Measurements from ENCODE around the gene CCDC87.
A peak's percentile ranks its signal among the peaks of the same experiment; 100 is the strongest.

CCDC87 gene

DNA sequence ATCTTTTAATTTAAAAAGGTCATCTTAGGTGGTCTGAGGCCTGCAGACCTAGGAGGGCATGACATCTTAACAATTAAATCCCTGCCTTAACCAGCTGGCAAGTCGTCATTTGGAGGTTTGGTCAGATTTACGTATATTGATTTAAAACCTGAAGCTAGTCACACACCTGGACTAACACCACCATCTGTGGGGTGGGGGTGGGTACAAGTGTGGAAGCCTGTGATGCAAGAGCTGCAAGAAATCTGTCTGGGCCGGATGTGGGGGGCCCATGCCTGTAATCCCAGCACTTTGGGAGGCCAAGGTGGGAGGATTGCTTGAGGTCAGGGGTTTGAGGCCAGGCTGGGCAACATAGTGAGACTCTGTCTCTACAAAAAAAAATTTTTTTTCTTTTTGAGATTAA, 11.6 kb downstream of the CCDC87 start:
- DNase-seq (ENCODE audit: low read depth in 2 of 2), result no peak

DNA sequence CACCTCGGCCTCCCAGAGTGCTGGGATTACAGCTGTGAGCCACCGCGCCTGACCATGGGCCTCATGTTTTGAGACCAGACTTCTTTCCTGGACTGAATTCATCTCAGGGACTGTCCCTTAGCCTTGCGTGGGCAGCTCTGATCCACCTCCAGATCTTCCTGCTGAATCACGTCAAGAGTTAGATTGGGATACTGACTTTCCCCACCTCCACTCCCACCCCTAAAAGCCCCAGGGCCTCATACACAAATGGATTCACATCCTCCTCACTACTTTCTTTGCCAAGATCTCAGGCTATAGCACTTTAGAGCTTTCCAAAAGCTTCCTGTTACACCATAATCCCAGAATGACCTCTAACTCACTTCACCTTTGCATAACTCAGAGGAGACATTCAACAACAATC, 12.1 kb downstream of the CCDC87 start:
- DNase-seq (ENCODE audit: low read depth in 2 of 2), result no peak

DNA sequence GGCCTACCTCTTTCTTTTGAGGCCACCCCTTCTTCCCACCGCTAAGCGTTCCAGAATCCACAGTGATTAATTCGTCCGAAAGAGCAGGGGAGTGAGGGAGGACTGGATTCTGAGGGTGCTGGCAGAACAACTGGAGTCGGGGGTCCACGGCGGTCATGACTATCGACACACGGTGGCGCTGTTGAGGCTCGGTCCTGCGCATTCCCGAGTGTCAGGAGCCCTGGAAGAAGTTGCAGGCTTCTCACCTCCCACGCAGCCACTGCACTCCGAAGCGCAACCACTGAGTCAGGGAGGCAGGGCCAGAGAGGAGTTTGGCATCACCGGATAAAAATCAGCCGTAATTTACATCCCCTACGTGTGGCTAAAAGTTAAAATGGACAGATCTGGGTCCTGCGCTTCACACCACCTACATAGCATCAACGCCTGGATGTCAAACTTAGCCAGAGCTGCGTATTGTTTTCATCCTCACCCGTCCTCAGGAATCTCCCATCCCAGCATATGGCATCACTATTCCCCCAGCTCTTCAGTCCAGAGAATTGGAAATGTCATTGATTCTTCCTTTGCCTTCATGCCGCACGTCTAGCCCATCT, 13.8 kb downstream of the CCDC87 start:
- peak; percentile 77 to 88 for DNase-seq (ENCODE audit: low read depth in 2 of 2)

DNA sequence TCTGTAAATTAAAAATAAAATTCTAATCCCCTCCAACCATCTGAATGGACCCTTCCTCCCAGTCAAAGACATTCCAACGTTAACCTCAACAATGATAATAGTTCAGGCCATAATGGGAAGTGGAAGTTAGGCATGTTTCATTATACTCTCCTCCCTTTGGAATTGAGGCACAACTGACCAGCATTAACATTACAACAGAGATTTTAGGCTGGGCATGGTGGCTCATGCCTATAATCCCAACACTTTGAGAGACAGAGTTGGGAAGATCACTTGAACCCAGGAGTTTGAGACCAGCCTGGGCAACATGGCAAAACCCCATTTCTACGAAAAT, 22.0 kb downstream of the CCDC87 start:
- DNase-seq (ENCODE audit: low read depth in 2 of 2), result no peak

DNA sequence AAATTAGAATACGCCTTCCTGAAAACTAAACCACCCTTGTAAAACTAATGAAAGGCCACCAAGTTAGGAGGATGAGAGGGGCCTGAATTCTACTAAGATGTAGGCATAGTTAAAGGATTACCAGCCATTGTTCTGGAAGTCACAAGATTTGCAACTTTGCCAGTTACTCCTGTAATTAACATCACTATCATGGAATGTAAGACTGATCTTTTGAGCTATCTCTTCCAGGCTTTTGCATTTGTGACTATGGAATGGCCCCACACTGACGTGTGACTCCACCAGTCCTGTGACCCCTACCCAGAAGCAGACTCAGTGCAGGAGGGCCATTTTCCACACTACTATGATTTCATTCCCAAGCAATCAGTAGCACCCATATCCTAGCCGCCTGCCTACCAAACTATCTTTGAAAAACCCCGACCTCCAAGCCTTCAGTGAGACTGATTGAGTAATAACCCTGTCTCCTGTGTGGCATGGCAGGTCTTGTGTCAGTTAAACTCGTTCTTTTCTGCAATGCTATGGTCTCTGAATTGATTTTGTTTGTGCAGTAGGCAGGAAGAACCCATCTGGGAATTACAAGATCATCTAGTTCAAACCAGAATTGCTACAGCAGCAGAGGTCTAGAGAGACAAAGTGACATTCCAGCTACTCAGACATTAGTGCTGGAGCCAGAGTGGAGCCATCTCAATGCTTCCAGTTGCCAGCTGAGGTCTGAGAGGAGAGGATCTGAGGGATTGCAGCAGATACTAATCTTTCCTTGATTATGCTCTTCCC, 22.6 kb downstream of the CCDC87 start:
- no peak for DNase-seq (ENCODE audit: low read depth in 2 of 2)

DNA sequence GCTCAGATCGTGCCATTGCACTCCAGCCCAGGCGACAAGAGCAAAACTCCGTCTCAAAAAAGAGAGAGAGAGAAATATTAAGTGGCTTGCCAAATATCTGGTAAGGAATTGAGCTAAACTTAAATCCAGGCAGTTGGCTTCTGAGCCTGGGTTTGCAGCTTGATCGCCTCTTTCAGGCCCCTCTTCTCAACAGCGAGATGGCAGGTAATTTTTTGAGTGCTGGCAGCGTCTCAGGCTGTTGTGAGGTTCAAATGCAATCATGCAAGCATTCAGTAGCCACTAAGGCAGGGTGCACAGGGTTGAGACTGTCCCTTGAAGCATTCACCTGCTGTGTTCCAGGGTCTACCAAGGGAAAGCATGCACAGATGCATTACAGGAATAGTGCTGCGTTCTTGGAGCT, 23.8 kb downstream of the CCDC87 start:
- DNase-seq (ENCODE audit: low read depth in 2 of 2), result no peak

DNA sequence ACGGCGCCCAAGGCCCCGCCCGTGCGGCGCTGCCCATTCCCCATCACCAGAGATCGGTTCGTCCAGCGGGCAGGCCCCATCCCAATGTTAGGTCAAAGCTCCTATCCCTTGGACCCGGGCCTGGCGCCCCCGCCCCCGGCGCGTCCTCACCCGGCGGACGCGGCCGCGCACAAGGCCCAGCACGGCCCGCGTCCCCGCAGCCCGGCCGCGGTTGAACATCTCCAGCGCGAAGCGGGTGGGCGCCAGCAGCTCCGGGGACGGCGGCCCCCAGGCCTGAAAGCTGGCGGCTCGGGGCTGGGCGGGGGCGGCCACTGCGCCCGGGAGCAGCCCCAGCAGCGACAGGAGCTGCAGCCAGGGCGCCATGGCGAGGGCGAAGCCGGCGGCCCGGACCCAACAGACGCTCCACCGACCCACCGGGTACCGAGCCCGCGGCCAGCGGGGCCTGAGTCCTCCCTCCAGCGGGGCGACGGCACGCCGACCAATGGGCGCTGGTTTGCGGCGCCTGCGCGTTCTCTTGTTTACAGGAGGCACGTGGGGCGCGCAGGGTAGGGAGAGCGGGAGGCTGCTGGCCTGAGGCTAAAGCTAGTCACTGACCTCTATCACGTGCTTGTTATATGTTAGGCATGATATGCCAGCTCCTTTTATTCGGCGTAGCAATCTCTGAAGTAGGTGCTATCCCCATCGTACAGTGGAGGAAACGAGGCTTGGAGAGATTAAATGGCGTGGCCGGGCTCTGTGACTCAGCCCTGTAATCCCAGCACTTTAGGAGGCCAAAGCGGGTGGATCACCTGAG, 24.5 kb downstream of the CCDC87 start, which contains the start of gene CTSF:
TSS of gene CTSF (minus strand) at position 483 of the 793 bp plus-strand sequence. CDS start at position 363, 120 bp downstream.
- peak; percentile 41 to 66 for DNase-seq (ENCODE audit: low read depth in 2 of 2)

DNA sequence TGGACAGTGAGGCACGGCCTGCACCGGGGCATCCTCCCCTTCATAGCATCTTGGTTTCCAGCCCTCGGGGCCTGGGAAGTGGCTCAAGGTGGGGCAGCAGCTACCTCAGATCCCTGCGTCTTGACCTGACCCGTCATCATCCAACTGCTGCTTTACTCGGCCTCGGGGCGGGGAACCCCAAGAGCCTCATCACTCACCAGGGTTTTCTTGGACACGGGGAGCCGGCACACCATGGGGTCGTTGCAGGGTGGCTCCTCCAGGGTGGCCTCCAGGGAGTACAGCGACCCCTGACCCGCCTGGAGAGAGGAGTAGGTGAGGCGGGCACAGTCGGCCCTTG, 25.1 kb downstream of the CCDC87 start:
- DNase-seq (ENCODE audit: low read depth in 2 of 2), result no peak

DNA sequence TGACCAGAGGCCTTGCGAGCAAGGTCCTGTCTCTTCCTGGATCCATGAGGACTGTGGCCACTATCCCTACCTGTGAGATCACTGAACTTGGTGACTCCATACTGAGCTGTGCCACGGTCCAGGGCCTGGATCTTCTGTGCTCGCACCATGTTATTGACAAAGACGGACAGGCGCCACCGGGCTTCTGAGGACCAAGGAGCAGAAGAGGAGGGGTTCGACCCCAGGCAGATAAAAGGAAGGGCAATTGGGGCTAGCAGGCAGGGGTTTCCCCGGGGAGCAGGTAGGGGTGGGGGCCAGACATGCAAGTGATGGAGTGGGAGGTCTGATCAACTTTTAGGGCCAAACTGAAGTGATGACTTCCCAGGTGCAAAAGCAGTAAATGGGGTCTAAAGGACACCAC, 26.6 kb downstream of the CCDC87 start:
- no peak for DNase-seq (ENCODE audit: low read depth in 2 of 2)

DNA sequence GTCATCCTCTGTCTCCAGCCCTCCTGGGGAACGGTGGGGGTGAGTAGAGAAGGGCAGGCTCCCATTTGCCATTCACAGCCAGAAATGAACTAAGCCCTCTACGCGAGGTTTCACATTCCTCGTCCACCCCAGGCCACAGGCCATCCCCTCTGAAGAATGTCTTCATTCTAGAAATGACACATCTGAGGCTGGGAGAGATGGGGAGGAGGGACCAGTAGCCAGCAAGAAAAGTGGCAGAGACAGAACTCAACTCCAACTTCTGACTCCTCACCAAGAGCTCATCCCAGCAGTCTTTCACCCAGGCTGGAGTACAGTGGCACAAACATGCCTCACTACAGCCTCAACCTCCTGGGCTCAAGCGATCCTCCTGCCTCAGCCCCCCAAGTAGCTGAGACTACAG, 27.9 kb downstream of the CCDC87 start:
- DNase-seq (ENCODE audit: low read depth in 2 of 2), result no peak

DNA sequence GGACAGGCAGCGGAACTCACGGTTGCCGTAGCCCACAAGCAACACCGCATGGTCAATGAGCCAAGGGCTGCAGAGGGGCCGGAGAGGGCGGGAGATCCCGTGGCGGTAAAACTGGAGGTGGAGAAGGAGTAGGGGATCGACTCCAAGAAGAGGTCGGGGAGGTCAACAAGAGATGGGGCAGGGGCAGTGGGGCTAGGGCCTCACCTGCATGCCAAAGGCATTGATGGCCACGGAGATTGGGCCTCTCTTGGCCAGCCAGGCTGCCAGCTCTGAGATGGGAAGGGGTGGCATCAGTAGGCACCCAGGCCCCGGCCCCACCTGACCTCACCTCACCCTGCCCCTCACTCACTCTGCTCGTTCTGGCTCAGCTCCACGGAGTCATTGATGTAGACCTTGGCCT, 28.3 kb downstream of the CCDC87 start:
- DNase-seq (ENCODE audit: low read depth in 2 of 2), result no peak

DNA sequence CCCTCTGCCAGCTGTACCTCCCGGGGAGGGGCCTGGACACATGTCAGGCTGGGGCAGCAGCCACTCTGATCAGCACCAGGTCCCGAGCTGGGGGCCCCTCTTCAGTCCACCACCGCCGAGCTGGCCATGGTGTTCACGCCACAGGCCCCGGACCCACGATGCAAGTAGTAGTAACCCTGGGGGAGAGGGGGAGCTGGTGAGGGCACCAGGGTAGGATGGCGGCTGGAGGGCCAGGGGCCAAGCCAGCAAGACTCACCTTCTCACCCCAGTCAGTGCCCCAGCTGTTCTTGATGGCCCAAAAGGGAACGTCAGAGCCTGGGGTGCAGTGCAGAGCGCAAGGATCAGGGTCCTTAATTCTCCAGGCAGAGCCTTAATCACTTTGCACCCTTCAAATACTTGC, 29.0 kb downstream of the CCDC87 start:
- no peak for DNase-seq (ENCODE audit: low read depth in 2 of 2)

DNA sequence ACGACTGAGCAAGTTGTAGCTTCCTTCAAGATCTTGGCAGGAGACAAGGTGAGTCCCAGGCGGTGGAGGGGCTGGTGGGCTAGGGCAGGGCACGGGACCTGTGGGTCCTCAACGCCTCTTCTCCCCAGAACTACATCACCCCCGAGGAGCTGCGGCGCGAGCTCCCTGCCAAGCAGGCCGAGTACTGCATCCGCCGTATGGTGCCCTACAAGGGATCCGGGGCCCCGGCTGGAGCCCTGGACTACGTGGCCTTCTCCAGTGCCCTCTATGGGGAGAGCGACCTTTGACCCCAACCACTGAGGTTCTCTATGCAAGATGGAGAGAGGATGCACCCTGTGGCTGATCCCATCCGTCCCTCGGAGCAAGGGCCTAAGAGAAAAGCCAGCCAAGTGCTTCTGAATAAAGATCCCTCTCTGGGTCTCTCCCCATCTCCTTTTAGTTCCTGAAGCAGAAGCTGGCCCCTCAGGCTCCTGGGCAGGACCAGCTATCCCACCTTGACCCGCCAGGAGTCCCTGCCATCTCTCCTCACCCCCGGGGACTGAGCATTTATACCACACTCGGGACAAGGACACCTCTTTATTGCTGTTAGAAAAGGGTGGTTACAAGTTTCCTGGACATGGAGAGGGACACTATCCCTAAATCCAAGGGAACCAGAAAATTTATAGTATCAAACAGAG, 29.8 kb downstream of the CCDC87 start:
- no peak for DNase-seq (ENCODE audit: low read depth in 2 of 2)

DNA sequence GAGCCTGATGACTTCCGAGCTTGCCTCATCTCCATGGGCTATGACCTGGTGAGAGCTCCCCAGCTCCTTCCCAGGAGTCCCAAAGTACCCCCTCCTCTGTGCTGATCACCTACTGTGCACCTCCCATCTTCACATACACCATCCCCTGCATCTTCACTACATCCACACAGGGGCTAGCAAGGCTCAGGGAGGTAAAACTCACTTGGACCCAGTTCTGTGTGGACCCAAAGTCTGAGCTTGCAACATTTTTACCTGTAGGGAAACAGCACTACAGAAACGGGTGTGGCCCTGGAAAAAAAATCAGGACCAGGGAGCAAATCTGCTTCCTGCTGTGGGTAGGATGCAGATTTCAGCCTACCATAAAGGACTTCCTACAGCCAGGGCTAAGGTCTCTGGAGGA, 30.6 kb downstream of the CCDC87 start:
- no peak for DNase-seq (ENCODE audit: low read depth in 2 of 2)

DNA sequence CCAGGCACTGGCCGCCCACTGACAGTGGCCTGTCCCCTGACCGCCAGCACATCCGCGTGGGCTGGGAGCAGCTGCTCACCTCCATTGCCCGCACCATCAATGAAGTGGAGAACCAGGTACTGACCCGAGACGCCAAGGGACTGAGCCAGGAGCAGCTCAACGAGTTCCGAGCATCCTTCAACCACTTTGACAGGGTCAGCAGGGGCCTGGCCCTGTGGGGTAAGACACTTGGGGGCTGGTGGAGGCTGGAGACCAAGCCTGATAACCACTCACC, 31.0 kb downstream of the CCDC87 start:
- DNase-seq (ENCODE audit: low read depth in 2 of 2), result no peak

DNA sequence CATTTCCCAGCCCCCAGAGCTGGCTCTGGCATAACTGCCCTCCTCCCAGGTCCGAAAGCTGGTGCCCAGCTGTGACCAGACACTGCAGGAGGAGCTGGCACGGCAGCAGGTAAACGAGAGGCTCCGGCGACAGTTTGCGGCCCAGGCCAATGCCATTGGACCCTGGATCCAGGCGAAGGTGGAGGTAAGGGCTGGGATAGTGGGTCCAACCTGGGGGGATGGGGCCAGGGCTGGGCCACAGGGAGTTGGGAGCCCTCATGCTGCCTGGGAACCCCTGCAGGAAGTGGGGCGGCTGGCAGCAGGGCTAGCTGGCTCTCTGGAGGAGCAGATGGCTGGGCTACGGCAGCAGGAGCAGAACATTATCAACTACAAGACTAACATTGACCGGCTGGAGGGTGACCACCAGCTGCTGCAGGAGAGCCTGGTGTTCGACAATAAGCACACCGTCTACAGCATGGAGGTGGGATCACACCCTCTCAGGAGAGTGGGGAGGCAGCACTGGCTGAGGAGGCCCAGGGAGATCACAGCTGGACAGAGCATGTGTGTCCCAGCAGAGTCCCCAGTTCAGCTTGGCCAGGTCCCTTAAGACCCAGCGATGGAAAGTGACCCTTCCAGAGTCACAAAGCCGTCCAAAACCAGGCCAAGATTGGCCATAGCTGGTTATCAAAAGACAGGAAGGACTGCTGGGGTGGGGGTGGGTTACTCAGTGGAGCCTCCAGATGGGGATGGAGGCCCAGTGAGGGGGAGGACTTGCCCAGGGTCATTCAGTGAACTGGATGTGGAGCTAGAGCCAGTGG, 31.5 kb downstream of the CCDC87 start:
- no peak for DNase-seq (ENCODE audit: low read depth in 2 of 2)

DNA sequence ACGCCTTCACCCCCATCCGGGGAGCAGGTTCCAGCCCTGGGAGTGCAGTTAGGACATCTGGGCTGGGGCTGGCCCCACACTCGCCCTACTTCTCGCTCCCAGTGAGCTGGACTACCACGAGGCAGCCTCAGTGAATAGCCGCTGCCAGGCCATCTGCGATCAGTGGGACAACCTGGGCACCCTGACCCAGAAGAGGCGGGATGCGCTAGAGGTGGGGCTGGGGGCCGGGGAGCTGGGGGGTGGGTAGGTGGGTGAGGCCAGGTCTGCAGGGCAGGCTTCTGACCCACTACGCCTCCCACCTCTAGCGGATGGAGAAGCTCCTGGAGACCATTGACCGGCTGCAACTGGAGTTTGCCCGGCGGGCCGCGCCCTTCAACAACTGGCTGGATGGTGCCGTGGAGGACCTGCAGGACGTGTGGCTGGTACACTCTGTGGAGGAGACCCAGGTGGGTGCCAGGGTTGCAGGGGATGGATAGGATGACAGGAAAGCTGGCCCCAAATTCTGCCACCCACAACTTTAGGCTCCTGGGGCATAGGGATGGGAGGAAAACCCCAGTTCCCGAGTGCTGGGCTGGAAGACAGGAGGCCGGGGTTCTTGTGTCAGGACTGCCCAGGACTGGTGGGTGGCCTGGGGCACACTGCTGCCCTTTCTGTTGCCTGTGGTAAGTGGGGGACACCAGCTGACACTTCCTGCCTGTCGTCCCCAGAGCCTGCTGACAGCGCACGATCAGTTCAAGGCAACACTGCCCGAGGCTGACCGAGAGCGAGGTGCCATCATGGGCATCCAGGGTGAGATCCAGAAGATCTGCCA, 32.8 kb downstream of the CCDC87 start:
- no peak for DNase-seq (ENCODE audit: low read depth in 2 of 2)

DNA sequence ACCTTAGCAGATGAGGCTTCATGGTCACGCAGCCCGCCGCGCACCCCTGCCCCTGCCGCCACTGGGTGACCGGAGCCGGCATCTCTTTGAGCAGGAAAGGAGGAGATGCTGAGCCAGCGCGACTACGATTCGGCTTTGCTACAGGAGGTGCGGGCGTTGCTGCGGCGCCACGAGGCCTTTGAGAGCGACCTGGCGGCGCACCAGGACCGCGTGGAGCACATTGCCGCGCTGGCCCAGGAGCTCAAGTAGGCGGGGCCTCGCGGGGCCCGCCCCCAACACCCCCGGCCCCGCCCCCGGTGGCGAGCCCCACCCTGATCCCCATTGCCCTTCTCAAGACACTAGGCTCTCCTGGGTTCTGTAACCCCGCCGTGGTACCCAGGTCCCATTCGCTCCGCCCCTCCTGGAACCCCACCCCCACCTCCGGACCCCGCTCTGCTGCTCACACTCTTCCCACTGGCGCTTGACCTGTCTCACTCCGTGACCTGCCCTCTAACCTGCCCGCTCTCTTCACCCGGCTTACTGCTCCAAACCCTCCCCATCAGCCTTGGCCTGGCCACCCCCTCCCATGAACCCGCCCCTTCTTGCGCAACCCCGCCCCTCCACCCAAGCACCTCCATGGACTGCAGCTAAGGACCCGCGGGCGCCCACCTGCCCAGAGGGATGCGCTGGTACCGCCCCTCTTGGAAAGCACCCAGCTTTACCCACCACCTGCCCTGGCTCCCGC, 33.6 kb downstream of the CCDC87 start:
- no peak for DNase-seq (ENCODE audit: low read depth in 2 of 2)

DNA sequence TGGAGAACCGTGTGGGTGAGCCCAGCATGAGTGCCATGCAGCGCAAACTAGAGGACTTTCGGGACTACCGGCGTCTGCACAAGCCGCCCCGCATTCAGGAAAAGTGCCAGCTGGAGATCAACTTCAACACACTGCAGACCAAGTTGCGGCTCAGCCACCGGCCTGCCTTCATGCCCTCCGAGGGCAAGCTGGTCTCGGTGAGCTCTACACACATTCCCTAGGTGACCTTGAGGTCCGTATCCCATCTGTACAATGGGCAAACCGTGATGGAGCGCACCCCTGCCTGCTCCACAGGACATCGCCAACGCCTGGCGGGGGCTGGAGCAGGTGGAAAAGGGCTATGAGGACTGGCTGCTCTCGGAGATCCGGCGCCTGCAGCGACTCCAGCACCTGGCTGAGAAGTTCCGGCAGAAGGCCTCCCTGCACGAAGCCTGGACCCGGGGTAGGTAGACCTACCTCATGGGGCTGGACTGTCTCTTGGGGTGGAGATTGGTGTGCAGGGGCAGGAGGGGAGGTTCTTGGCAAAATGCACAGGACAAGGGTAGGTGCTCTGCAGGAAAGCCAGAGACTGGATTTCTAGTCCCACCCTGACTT, 35.0 kb downstream of the CCDC87 start:
- DNase-seq (ENCODE audit: low read depth in 2 of 2), result no peak

DNA sequence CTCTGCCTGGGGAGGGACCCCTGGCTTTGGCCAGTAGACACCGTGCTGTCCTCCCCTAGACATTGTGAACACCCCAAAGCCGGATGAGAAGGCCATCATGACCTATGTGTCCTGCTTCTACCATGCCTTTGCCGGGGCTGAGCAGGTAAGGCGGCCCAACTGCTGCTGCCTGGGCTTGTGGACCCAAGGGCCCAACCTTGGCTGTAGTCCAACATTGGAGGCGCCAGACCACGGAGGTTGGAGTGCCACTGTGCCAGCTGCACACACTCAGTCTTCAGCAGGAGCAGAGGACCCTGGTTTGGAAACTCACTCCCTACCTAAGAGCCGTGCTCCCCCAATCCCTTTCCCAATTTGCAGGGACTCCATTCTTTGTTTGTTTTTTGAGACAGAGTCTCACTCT, 36.8 kb downstream of the CCDC87 start:
- no peak for DNase-seq (ENCODE audit: low read depth in 2 of 2)

Data from stimulated activated CD4-positive, alpha-beta T cell treated with anti-CD3 and anti-CD28 coated beads, Interleukin-12 subunit alpha, Interleukin-12 subunit beta, amount 100 ng/mL, for 24 hours (primary cell).